ENCODE measurements around the gene PTPRM.

The PTPRM gene

GRCh38 chr18:8376113-8376512 is 809.0 kb downstream of the PTPRM start:
- DNase-seq = no peak

DNA sequence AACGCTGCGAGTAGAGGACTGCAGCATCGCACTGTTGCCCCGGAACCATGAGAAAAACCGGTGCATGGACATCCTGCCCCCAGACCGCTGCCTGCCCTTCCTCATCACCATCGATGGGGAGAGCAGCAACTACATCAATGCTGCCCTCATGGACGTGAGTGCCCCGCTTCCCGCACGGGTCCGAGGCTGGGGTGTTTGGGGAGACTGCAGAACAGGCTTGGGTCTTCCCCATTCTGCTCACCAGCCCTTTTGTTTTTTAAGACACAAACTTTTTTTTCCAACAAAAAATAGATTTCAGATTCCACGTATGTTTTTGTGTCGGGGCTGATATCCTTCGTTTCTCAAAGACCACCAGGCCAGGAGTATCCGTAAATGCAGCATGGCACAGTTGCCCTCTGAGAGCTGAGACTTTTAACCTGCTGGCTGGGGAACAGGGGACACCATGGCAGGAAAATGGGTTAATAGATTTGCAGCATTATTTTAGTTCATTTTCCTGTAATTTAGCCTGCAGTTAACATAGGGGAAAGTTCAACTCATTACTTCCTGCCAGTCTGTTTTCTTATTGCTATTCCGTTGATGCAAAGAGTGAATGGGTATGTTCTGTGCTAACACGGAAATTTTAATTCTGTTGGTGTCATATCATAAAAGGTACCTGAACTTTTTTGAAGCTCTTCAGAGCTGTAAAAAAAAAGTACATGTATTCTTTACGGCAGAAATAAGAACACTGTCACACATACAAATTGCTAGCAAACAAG is 812.2 kb downstream of the PTPRM start:
- DNase-seq = no peak

- DNase-seq = no peak
These were observed 812.9 kb downstream of the PTPRM start for GRCh38 chr18:8380006-8380405.

GRCh38 chr18:8380926-8381325 is 813.8 kb downstream of the PTPRM start:
- DNase-seq = no peak

DNA sequence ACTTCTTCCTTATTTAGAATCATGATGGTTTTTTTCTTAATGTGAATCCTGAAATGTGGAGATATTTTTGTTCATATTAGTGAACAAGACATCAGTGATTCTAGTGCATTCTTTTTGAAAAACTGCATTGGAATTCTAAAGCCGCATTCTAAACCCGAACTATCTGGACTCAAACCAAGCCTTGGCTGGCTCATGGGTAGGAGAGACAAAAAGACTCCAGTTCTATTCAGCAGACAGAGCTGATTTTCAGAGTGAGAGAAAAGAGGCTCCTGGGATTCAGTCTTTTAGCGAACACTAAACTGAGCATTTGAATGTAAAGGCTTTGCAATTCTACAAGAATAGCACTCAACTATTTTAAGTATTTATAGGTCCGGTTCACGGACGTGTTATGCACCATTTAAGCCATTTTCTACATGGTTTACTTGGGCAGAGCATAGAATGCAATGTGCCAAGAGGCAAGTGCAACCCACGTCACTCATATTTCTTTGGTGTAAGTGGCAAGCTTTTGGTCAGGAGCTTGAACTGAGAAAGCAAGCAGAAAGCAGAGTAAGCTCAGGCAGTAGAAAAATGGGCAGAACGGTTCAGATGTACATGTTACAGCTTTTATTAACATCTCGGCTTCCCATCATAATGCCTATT is 814.8 kb downstream of the PTPRM start:
- no peak for DNase-seq

DNA sequence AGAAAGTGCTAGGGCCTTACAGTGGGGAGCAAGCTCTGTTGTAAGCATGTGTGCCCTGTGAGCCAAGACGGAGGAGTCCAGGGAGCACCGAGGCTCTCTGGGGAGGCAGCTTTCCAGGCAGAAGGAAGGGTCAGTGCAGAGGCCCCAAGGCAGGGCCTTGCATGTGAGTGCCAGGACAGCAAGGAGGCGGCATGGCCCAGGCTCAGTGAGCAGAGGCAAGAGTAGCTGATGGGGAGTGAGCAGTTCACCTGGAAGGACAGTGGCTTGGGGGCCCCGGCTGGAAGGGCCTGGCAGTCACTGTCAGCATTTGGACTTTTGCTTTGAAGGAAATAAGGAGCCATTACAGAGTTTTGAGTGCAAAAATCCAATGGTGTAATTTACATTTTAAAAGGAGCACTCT is 818.3 kb downstream of the PTPRM start:
- no peak for DNase-seq

DNA sequence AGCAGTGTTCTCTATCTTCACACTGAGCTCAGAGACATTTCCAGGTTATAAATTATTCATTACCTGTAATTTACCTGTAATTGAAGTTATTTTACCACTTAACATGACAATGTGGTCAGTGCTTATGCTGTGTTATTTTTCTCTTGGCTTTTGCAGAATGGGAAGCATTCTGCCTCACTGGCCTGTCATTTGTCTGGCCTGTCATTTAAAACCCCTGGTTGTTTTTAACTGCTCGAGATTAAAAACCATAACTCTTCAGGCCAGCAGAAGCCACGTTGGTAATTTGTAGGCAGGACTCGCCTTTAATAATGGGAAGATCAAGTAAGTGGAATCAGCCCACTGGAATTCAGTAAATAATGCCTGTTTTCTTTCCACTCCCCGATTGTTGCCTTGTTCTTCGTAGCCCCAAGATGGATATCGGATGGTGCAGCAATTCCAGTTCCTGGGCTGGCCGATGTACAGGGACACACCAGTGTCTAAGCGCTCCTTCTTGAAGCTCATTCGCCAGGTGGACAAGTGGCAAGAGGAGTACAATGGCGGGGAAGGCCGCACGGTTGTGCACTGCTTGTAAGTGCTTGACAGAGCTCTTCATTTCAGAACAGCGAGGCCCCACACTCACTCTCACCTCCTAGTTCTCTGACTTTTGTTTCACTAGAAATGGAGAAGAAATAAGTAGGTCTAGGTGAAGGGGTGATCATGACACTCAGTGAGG is 819.7 kb downstream of the PTPRM start:
- no peak for DNase-seq

- DNase-seq = peak; percentile 46 to 66
These were observed 822.5 kb downstream of the PTPRM start for GRCh38 chr18:8389391-8390340.

- DNase-seq = no peak
These were observed 824.0 kb downstream of the PTPRM start for GRCh38 chr18:8391068-8391467.

- DNase-seq = no peak
These were observed 829.1 kb downstream of the PTPRM start for GRCh38 chr18:8396254-8396653.

- DNase-seq = no peak
These were observed 829.9 kb downstream of the PTPRM start for GRCh38 chr18:8397034-8397433.

GRCh38 chr18:8399138-8399537 is 832.0 kb downstream of the PTPRM start:
- no peak for DNase-seq

- DNase-seq = no peak
These were observed 833.2 kb downstream of the PTPRM start for GRCh38 chr18:8400193-8400752.

DNA sequence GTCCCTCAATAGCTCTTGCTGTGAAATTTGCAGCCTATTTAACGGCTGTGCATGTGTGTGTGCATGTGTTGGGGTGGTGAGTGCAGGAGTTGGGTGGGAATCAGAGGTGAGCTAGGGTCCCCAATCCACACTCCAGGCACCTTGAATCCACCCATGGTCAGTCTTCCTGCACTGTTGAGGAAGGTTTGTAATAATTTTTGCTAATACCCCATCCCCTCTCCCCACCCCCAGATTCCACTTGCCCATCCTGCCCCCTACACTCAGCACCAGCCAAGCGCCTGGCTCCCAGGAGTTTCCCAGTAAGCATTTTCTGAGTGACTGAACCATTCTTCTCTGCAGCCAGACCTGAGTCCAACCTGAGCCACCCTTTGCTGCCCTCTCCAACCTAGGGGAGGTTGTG is 833.7 kb downstream of the PTPRM start:
- DNase-seq = no peak

DNA sequence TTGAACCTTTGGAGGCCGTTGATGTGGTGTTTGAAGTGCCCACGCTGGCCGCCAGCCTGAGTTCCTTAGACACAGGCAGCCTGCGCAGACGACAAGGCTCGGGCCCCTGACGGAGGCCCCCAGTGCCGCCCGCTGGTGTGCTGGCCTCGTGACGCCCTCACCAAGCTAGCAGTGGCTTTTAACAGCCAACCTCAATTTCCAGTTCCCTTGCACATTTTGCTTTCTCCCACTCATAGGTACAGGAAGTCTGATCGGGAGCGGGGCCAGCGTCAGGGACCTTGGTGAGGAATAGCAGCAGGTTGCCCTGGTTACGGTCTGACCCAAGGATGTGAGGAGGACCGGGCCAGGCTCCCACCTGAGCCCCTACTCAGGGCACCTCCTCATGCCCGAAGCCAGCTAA is 834.5 kb downstream of the PTPRM start:
- DNase-seq = no peak

DNA sequence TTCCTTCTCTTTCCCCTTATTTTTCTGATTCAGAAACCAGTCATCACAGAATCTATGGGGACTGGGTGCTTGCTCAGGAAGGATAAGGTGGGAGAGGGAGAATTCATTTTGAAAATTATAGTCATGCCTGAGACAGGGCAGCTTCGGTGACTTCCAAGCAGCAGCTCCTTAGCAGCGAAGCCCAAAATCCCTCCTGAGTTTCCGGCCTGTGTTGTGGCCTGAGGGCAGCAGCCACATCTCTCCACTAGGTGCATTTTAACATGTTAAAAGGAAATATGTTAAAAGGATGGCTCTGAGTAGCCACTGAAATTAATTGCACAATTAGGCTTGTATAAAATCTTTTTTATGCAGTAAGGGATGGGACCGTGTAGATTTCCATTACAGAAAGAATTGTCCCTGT is 835.1 kb downstream of the PTPRM start:
- DNase-seq = no peak

- DNase-seq = no peak
These were observed 836.6 kb downstream of the PTPRM start for GRCh38 chr18:8403713-8404112.

- no peak for DNase-seq
These were observed 839.2 kb downstream of the PTPRM start for GRCh38 chr18:8406186-8406867.

- DNase-seq = no peak
These were observed 839.7 kb downstream of the PTPRM start for GRCh38 chr18:8406868-8407250.

GRCh38 chr18:8409151-8409550 is 842.0 kb downstream of the PTPRM start:
- no peak for DNase-seq

DNA sequence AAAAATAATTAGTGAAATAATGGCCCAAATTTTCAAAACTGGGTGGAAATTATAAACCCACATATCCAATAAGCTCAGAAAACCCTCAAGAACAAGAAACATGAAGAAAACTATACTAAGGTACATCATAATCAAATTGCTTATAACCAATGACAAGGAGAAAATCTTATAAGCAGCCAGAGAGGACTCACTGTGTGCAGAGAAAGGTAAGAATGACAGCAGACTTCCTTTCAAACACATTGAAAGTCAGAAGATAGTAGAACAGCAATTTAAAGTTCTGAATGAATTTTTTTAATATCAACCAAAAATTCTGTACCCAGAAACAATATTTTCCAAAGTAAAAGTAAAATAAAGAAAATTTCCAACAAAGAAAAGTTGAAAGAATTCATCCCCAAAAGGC is 844.4 kb downstream of the PTPRM start:
- no peak for DNase-seq

- no peak for DNase-seq
These were observed 845.0 kb downstream of the PTPRM start for GRCh38 chr18:8412117-8412516.

Measured in inflammatory macrophage (primary cell).